HT1080 (cell line): ENCODE data around the gene B4GALNT1. TPM values are rescaled to one million over a fixed set of nuclear protein-coding genes. Genes with fewer than 3 reads are reported as not detected.
"Not testable (repeated sequence)": the region's sequence is repeated elsewhere in the genome, so short reads cannot be mapped to it uniquely, and the experiment has no call there.

Source experiments
- DNase-seq: peaks from one replicate; pipeline ENCODE4 v3.0.0-alpha.2; 2015; ENCODE audit warnings: low read depth
- total RNA-seq: library from RNA; depleted of rRNA; stranded (reverse); fragments of >200 nt; shearing (Covaris generic); gene quantifications from 2 replicates; pipeline ENCODE4 v1.2.3, GENCODE V29; 2014

Gene B4GALNT1
- total RNA-seq, 1 experiment from 2014 or later, result 34.1 TPM

- no peak for DNase-seq
Observed at GRCh38 chr12:57638096-57638495, 5.1 kb upstream of the B4GALNT1 start.

GRCh38 chr12:57637364-57637763 is 4.4 kb upstream of the B4GALNT1 start:
- DNase-seq, result no peak

GRCh38 chr12:57636731-57637130 is 3.7 kb upstream of the B4GALNT1 start:
- DNase-seq, result not testable (repeated sequence)

GRCh38 chr12:57632073-57632957 is 686 bp downstream of the B4GALNT1 start:
- no peak for DNase-seq

GRCh38 chr12:57631566-57632072 is 1.4 kb downstream of the B4GALNT1 start:
- no peak for DNase-seq

GRCh38 chr12:57630891-57631433 is 2.0 kb downstream of the B4GALNT1 start:
- DNase-seq, result no peak

GRCh38 chr12:57629897-57630471 is 3.0 kb downstream of the B4GALNT1 start:
- DNase-seq, result no peak

- no peak for DNase-seq
Observed at GRCh38 chr12:57628280-57629191, 4.5 kb downstream of the B4GALNT1 start.

- DNase-seq, result no peak
Observed at GRCh38 chr12:57627501-57628279, 5.3 kb downstream of the B4GALNT1 start.

GRCh38 chr12:57626921-57627445 is 6.0 kb downstream of the B4GALNT1 start:
- DNase-seq, result no peak

GRCh38 chr12:57626111-57626920 is 6.7 kb downstream of the B4GALNT1 start:
- no peak for DNase-seq

GRCh38 chr12:57625261-57626032 is 7.6 kb downstream of the B4GALNT1 start:
- no peak for DNase-seq

- DNase-seq, result no peak
Observed at GRCh38 chr12:57624441-57625220, 8.4 kb downstream of the B4GALNT1 start.

- no peak for DNase-seq
Observed at GRCh38 chr12:57623811-57624390, 9.1 kb downstream of the B4GALNT1 start.

GRCh38 chr12:57623385-57623784 is 9.6 kb downstream of the B4GALNT1 start:
- DNase-seq, result no peak

- no peak for DNase-seq
Observed at GRCh38 chr12:57622293-57623245, 10.4 kb downstream of the B4GALNT1 start.
